ENCODE measurements around the gene NIM1K.

DNA sequence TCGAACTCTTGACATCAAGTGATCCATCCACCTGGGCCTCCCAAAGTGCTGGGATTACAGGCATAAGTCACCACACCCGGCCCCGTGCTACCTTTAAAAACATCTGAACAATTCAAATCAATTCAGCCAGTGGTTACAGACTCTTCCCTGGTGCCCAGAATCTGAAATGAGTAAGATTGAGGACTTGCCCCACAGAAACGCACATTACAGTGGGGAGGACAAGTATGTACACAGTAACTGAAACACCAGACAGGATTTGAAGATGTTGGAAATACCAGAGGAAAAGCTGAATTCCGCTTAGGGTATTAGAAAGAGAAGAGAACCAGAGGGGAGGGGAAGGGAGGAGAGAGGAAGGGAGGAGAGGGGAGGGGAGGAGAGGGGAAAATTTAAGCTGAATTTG, 17.8 kb downstream of the NIM1K start:
- TF ChIP-seq POLR2A (IDR thresholded peaks at IDR 0.05): no peak
- TF ChIP-seq, protein P1, sequence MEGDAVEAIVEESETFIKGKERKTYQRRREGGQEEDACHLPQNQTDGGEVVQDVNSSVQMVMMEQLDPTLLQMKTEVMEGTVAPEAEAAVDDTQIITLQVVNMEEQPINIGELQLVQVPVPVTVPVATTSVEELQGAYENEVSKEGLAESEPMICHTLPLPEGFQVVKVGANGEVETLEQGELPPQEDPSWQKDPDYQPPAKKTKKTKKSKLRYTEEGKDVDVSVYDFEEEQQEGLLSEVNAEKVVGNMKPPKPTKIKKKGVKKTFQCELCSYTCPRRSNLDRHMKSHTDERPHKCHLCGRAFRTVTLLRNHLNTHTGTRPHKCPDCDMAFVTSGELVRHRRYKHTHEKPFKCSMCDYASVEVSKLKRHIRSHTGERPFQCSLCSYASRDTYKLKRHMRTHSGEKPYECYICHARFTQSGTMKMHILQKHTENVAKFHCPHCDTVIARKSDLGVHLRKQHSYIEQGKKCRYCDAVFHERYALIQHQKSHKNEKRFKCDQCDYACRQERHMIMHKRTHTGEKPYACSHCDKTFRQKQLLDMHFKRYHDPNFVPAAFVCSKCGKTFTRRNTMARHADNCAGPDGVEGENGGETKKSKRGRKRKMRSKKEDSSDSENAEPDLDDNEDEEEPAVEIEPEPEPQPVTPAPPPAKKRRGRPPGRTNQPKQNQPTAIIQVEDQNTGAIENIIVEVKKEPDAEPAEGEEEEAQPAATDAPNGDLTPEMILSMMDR (IDR thresholded peaks at IDR 0.05): no peak

All from testis (tissue), 2 donors.